ENCODE data around the gene GATB.

DNA sequence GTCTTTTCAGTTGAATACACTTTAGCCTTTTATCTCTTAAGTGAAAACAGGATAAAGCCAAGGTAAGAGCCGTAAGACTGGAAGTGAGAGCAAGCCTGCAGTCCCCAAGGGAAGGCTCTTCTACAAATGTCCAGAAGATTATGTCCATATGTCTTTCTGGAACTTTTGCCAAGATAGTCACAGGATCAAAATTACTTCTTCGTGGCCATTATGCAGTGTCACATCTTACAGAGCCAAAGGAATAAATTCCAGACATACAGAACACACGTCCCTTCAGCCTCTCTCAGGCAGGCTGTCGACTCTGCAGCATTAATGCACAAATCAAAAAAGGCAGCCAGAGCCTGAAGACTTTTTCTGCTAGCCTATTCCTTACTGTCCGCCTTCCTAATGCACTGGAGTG, 10.9 kb upstream of the GATB start:
- TF ChIP-seq, protein P1, sequence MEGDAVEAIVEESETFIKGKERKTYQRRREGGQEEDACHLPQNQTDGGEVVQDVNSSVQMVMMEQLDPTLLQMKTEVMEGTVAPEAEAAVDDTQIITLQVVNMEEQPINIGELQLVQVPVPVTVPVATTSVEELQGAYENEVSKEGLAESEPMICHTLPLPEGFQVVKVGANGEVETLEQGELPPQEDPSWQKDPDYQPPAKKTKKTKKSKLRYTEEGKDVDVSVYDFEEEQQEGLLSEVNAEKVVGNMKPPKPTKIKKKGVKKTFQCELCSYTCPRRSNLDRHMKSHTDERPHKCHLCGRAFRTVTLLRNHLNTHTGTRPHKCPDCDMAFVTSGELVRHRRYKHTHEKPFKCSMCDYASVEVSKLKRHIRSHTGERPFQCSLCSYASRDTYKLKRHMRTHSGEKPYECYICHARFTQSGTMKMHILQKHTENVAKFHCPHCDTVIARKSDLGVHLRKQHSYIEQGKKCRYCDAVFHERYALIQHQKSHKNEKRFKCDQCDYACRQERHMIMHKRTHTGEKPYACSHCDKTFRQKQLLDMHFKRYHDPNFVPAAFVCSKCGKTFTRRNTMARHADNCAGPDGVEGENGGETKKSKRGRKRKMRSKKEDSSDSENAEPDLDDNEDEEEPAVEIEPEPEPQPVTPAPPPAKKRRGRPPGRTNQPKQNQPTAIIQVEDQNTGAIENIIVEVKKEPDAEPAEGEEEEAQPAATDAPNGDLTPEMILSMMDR (IDR thresholded peaks at IDR 0.05; ENCODE audit: low read length): no peak
- TF ChIP-seq EZH2 (IDR thresholded peaks at IDR 0.05; ENCODE audit: borderline replicate concordance, low read length): no peak
